SK-N-SH treated with all-trans-retinoic acid at 6 μM for 48 hours (cell line): ENCODE measurements around the gene CACNA2D3.

ENCODE experiments used
- ARNTL ChIP-seq: fragments of 450-650 bp; formaldehyde crosslinking; IDR thresholded peaks from 2 replicates; pipeline ENCODE4 v1.5.0; 2020; ENCODE audit warnings: low read depth, mild to moderate bottlenecking, moderate library complexity, borderline replicate concordance
- SNAI2 ChIP-seq: fragments of 250-450 bp; sonication (Bioruptor Pico); IDR thresholded peaks from 2 replicates; pipeline ENCODE4 v1.5.0; 2020; ENCODE audit warnings: mild to moderate bottlenecking, moderate library complexity
- ZFP30 ChIP-seq: fragments of 450-650 bp; formaldehyde crosslinking; IDR thresholded peaks from 2 replicates; pipeline ENCODE4 v1.5.0; 2022; ENCODE audit warnings: mild to moderate bottlenecking, moderate library complexity
- TF ChIP-seq, protein P1 (sequence below): fragments of 250-450 bp; sonication (Bioruptor Pico); IDR thresholded peaks from 2 replicates; pipeline ENCODE4 v1.8.0; 2020; ENCODE audit warnings: mild to moderate bottlenecking, moderate library complexity, borderline replicate concordance
- TF ChIP-seq, protein P2 (sequence below): fragments of 250-450 bp; sonication (Bioruptor Pico); IDR thresholded peaks from 2 replicates; pipeline ENCODE4 v1.5.1; 2020; ENCODE audit warnings: low read depth, mild to moderate bottlenecking, moderate library complexity

DNA sequence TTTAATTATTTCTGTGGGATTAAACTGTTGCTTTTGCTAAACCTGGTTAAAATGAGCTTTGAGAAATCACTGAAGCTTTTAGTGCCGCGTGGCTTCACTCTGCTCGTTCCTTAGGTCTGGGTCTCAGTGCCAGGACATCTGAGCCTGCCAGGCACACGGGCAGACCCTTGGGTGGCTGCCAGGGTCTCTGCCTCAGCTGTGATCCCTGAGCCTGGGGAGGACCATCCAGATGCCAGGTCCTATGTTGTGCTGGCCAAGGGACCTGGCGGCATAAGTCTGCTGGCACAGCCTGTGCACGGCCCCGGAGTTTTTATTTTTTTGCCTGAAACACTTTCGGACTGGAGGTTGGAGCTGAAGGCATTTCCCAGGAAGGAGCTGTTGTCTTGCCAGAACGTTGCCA, 477.4 kb downstream of the CACNA2D3 start:
- TF ChIP-seq SNAI2: no peak
- no peak for TF ChIP-seq ARNTL (CRISPR knock-in tag)
- TF ChIP-seq, protein P1, sequence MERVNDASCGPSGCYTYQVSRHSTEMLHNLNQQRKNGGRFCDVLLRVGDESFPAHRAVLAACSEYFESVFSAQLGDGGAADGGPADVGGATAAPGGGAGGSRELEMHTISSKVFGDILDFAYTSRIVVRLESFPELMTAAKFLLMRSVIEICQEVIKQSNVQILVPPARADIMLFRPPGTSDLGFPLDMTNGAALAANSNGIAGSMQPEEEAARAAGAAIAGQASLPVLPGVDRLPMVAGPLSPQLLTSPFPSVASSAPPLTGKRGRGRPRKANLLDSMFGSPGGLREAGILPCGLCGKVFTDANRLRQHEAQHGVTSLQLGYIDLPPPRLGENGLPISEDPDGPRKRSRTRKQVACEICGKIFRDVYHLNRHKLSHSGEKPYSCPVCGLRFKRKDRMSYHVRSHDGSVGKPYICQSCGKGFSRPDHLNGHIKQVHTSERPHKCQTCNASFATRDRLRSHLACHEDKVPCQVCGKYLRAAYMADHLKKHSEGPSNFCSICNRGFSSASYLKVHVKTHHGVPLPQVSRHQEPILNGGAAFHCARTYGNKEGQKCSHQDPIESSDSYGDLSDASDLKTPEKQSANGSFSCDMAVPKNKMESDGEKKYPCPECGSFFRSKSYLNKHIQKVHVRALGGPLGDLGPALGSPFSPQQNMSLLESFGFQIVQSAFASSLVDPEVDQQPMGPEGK (CRISPR knock-in tag): no peak
- TF ChIP-seq, protein P2, sequence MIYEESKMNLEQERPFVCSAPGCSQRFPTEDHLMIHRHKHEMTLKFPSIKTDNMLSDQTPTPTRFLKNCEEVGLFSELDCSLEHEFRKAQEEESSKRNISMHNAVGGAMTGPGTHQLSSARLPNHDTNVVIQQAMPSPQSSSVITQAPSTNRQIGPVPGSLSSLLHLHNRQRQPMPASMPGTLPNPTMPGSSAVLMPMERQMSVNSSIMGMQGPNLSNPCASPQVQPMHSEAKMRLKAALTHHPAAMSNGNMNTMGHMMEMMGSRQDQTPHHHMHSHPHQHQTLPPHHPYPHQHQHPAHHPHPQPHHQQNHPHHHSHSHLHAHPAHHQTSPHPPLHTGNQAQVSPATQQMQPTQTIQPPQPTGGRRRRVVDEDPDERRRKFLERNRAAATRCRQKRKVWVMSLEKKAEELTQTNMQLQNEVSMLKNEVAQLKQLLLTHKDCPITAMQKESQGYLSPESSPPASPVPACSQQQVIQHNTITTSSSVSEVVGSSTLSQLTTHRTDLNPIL (CRISPR knock-in tag): no peak
- no peak for TF ChIP-seq ZFP30 (CRISPR knock-in tag)
